ENCODE measurements around the gene CENPC. TPM values are rescaled to one million over a fixed set of nuclear protein-coding genes. Genes with fewer than 3 reads are reported as not detected.

Gene CENPC
- total RNA-seq, 1 experiment from 2014 or later: 19.7 TPM

DNA sequence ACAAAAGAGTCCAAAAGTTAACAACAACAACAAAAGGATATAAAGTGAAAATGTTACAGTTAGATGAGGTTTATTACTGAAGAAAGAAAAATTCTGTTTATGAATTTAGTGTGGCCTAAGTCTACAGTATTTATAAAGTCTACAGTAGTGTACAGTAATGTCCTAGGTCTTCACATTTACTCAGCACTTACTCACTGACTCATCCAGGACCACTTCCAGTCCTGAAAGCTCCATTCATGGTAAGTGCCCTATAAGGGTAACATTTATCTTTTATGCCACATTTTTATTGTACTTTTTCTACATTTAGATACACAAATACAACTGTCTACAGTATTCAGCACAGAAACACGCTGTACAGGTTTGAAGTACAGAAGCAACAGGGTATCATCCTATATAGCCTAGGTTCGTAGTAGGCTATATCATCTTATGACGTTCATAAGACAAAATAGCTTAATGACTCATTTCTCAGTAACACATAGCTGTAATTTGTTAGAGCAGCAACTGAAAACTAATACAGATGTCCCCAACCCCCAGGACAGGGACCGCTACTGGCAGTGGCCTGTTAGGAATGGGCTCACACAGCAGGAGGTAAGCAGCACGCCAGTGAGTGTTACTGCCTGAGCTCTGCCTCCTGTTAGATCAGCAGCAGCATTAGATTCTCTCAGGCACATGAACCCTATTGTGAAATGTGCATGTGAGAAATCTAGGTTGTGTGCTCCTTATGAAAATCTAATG is 61.3 kb downstream of the CENPC start:
- no peaks in the 10 kb centered on the region for H3K9me3 ChIP-seq
- TF ChIP-seq, protein P1, sequence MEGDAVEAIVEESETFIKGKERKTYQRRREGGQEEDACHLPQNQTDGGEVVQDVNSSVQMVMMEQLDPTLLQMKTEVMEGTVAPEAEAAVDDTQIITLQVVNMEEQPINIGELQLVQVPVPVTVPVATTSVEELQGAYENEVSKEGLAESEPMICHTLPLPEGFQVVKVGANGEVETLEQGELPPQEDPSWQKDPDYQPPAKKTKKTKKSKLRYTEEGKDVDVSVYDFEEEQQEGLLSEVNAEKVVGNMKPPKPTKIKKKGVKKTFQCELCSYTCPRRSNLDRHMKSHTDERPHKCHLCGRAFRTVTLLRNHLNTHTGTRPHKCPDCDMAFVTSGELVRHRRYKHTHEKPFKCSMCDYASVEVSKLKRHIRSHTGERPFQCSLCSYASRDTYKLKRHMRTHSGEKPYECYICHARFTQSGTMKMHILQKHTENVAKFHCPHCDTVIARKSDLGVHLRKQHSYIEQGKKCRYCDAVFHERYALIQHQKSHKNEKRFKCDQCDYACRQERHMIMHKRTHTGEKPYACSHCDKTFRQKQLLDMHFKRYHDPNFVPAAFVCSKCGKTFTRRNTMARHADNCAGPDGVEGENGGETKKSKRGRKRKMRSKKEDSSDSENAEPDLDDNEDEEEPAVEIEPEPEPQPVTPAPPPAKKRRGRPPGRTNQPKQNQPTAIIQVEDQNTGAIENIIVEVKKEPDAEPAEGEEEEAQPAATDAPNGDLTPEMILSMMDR (IDR thresholded peaks at IDR 0.05; ENCODE audit: insufficient read depth in 1 of 2, low read depth in 1 of 2, low read length in 1 of 2, severe bottlenecking in 1 of 2, unreplicated experiment in 1 of 2): no peak
- H3K4me1 Mint-ChIP-seq (ENCODE audit: low read depth, unreplicated experiment): no peaks in the 10 kb centered on the region
- peaks cover 14% of the 10 kb centered on the region for H3K36me3 Mint-ChIP-seq (ENCODE audit: insufficient read depth, unreplicated experiment)
- H3K4me3 ChIP-seq (ENCODE audit: low read depth, low read length): no peak overlapping the region
- intact Hi-C loops (cut with micrococcal nuclease; ENCODE audit: unreplicated experiment): no loop called here
- no peaks in the 10 kb centered on the region for H3K4me1 ChIP-seq
- H3K27ac Mint-ChIP-seq (ENCODE audit: unreplicated experiment): no peak overlapping the region
- no peaks in the 10 kb centered on the region for H3K27me3 ChIP-seq (replicated peaks; ENCODE audit: control insufficient read depth, insufficient read depth, low read length)
- DNase-seq: no peak
- H3K9me3 Mint-ChIP-seq (ENCODE audit: unreplicated experiment): peaks cover 11% of the 10 kb centered on the region
- H3K27me3 Mint-ChIP-seq (ENCODE audit: insufficient read depth, unreplicated experiment): no peaks in the 10 kb centered on the region
- no peak overlapping the region for H3K4me3 Mint-ChIP-seq (ENCODE audit: unreplicated experiment)
- POLR2A ChIA-PET: no interaction called here
- H3K36me3 ChIP-seq (ENCODE audit: control insufficient read depth, insufficient read depth, low read length): no peaks in the 10 kb centered on the region
- BruUV-seq (replicated peaks): no TSS peak
- CTCF ChIA-PET: no interaction called here

DNA sequence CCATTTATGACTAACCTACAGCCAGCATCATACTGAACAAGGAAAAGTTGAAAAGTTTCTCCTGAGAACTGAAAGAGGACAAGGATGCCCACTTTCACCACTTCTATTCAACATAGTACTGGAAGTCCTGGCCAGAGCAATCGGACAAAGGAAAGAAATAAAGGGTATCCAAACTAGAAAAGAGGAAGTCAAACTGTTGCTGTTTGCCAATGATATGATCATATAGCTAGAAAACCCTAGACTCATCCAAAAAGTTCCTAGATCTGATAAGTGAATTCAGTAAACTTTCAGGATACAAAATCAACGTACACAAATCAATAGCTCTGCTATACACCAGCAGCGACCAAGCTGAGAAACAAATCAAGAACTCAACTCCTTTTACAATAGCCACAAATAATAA is 64.5 kb downstream of the CENPC start:
- no peak overlapping the region for H3K4me3 ChIP-seq (ENCODE audit: low read depth, low read length)
- H3K9me3 ChIP-seq: no peaks in the 10 kb centered on the region
- no peaks in the 10 kb centered on the region for H3K4me1 Mint-ChIP-seq (ENCODE audit: low read depth, unreplicated experiment)
- peaks cover 21% of the 10 kb centered on the region for H3K9me3 Mint-ChIP-seq (ENCODE audit: unreplicated experiment)
- POLR2A ChIA-PET: no interaction called here
- no peaks in the 10 kb centered on the region for H3K27me3 Mint-ChIP-seq (ENCODE audit: insufficient read depth, unreplicated experiment)
- H3K4me1 ChIP-seq: no peaks in the 10 kb centered on the region
- TF ChIP-seq, protein P1 (IDR thresholded peaks at IDR 0.05; ENCODE audit: insufficient read depth in 1 of 2, low read depth in 1 of 2, low read length in 1 of 2, severe bottlenecking in 1 of 2, unreplicated experiment in 1 of 2): no peak
- no peak overlapping the region for H3K4me3 Mint-ChIP-seq (ENCODE audit: unreplicated experiment)
- no peaks in the 10 kb centered on the region for H3K36me3 ChIP-seq (ENCODE audit: control insufficient read depth, insufficient read depth, low read length)
- CTCF ChIA-PET: no interaction called here
- no peaks in the 10 kb centered on the region for H3K27me3 ChIP-seq (replicated peaks; ENCODE audit: control insufficient read depth, insufficient read depth, low read length)
- intact Hi-C loops (cut with micrococcal nuclease; ENCODE audit: unreplicated experiment): no loop called here
- no peak for DNase-seq
- peaks cover 30% of the 10 kb centered on the region for H3K36me3 Mint-ChIP-seq (ENCODE audit: insufficient read depth, unreplicated experiment)
- no TSS peak for BruUV-seq (replicated peaks)
- no peak overlapping the region for H3K27ac Mint-ChIP-seq (ENCODE audit: unreplicated experiment)

DNA sequence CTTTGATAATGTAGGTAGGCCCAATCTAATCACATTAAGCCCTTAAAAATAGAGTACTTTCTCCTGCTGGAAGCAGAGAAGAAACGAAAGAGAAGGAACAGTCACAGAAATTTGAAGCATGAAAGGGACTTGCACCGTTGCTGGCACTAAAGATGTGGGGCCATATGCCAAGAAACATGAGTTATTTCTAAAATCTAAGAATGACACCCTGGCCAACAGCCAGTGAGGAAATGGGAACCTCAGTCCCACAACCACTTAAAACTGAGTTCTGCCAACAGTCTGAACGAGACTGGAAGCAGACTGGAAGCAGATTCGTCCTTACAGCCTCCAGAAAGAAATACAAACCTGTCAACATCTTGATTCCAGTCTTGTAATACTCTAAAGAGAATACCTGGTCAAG is 70.1 kb downstream of the CENPC start:
- H3K27ac Mint-ChIP-seq (ENCODE audit: unreplicated experiment): no peak overlapping the region
- ChIA-PET POLR2A (no interaction called here), CTCF (no interaction called here)
- H3K27me3 ChIP-seq (replicated peaks; ENCODE audit: control insufficient read depth, insufficient read depth, low read length): no peaks in the 10 kb centered on the region
- no peak overlapping the region for H3K4me3 ChIP-seq (ENCODE audit: low read depth, low read length)
- H3K36me3 Mint-ChIP-seq (ENCODE audit: insufficient read depth, unreplicated experiment): peaks cover 17% of the 10 kb centered on the region
- no TSS peak for BruUV-seq (replicated peaks)
- intact Hi-C loops (cut with micrococcal nuclease; ENCODE audit: unreplicated experiment): no loop called here
- no peaks in the 10 kb centered on the region for H3K36me3 ChIP-seq (ENCODE audit: control insufficient read depth, insufficient read depth, low read length)
- H3K9me3 Mint-ChIP-seq (ENCODE audit: unreplicated experiment): peaks cover 21% of the 10 kb centered on the region
- H3K4me1 Mint-ChIP-seq (ENCODE audit: low read depth, unreplicated experiment): no peaks in the 10 kb centered on the region
- H3K4me3 Mint-ChIP-seq (ENCODE audit: unreplicated experiment): no peak overlapping the region
- TF ChIP-seq, protein P1 (IDR thresholded peaks at IDR 0.05; ENCODE audit: insufficient read depth in 1 of 2, low read depth in 1 of 2, low read length in 1 of 2, severe bottlenecking in 1 of 2, unreplicated experiment in 1 of 2): no peak
- H3K4me1 ChIP-seq: no peaks in the 10 kb centered on the region
- no peaks in the 10 kb centered on the region for H3K27me3 Mint-ChIP-seq (ENCODE audit: insufficient read depth, unreplicated experiment)
- H3K9me3 ChIP-seq: no peaks in the 10 kb centered on the region
- no peak for DNase-seq

All from Caco-2 (cell line).